MM.1S (cell line): ENCODE measurements around the gene CEP72.

ENCODE experiments used
- DNase-seq: peaks from one replicate; pipeline ENCODE4 v3.0.0-alpha.2; 2015
- H2AFZ ChIP-seq: fragments of 300-600 bp; sonication (generic); 2 replicates; pipeline ENCODE4 v1.6.0; 2016; ENCODE audit warnings: antibody characterized with exemption, low read length
- H3F3A ChIP-seq: fragments of 300-600 bp; sonication (generic); 2 replicates; pipeline ENCODE4 v1.6.1; 2016; ENCODE audit warnings: mild to moderate bottlenecking, antibody characterized with exemption, low read length, moderate library complexity, mixed read lengths; ENCODE audit not compliant: insufficient read depth
- H3K27ac ChIP-seq: fragments of 300-600 bp; sonication (generic); 2 replicates; pipeline ENCODE4 v1.5.1; 2016; ENCODE audit warnings: mild to moderate bottlenecking, low read length
- H3K27me3 ChIP-seq: fragments of 300-600 bp; sonication (generic); replicated peaks from 2 replicates; pipeline ENCODE4 v1.6.0; 2016; ENCODE audit warnings: low read length; ENCODE audit not compliant: insufficient read depth
- H3K36me3 ChIP-seq: fragments of 300-600 bp; sonication (generic); replicated peaks from 2 replicates; pipeline ENCODE4 v1.6.1; 2016; ENCODE audit warnings: mild to moderate bottlenecking, low read length, mixed read lengths; ENCODE audit not compliant: insufficient read depth
- H3K4me1 ChIP-seq: fragments of 300-600 bp; sonication (generic); 2 replicates; pipeline ENCODE4 v1.6.1; 2016; ENCODE audit warnings: low read length, mixed read lengths
- H3K4me2 ChIP-seq: fragments of 300-600 bp; sonication (generic); 2 replicates; pipeline ENCODE4 v1.6.0; 2016; ENCODE audit warnings: low read depth, low read length
- H3K4me3 ChIP-seq: fragments of 300-600 bp; sonication (generic); 2 replicates; pipeline ENCODE4 v1.5.1; 2016; ENCODE audit warnings: low read length, mixed read lengths
- H3K79me2 ChIP-seq: fragments of 300-600 bp; sonication (generic); 2 replicates; pipeline ENCODE4 v1.6.1; 2016; ENCODE audit warnings: mixed run types, low read length, mixed read lengths
- H3K9ac ChIP-seq: fragments of 300-600 bp; sonication (generic); 2 replicates; pipeline ENCODE4 v1.6.1; 2016; ENCODE audit warnings: low read length, mixed read lengths
- H3K9me2 ChIP-seq: fragments of 300-600 bp; sonication (generic); replicated peaks from 2 replicates; pipeline ENCODE4 v1.6.1; 2016; ENCODE audit warnings: mild to moderate bottlenecking, low read length, mixed read lengths; ENCODE audit not compliant: insufficient read depth
- H3K9me3 ChIP-seq: fragments of 300-600 bp; sonication (generic); replicated peaks from 2 replicates; pipeline ENCODE4 v1.6.1; 2016; ENCODE audit warnings: mild to moderate bottlenecking, low read length, mixed read lengths; ENCODE audit not compliant: insufficient read depth
- H4K20me1 ChIP-seq: fragments of 300-600 bp; sonication (generic); 2 replicates; pipeline ENCODE4 v1.6.1; 2016; ENCODE audit warnings: mild to moderate bottlenecking, low read length, moderate library complexity, mixed read lengths; ENCODE audit not compliant: insufficient read depth
- CTCF ChIP-seq: fragments of 300-600 bp; sonication (generic); IDR thresholded peaks from 2 replicates; pipeline ENCODE4 v1.5.1; 2016; ENCODE audit warnings: antibody characterized with exemption, low read length, mixed read lengths
- EZH2 ChIP-seq: fragments of 300-600 bp; sonication (generic); optimal IDR thresholded peaks from 2 replicates; pipeline ENCODE3; 2017; ENCODE audit warnings: low read depth, mild to moderate bottlenecking, antibody characterized with exemption, low read length, mixed read lengths
- EZH2phosphoT487 ChIP-seq: fragments of 300-600 bp; sonication (generic); IDR thresholded peaks from 2 replicates; pipeline ENCODE4 v1.6.1; 2018; ENCODE audit warnings: antibody characterized with exemption, low read length

Gene CEP72

GRCh38 chr5:664994-665360 lies 52.8 kb downstream of the CEP72 start:
- no peaks in the 10 kb centered on the region for H3F3A ChIP-seq
- H3K36me3 ChIP-seq, result no peaks in the 10 kb centered on the region
- H3K4me2 ChIP-seq, result no peak overlapping the region
- no peaks in the 10 kb centered on the region for H4K20me1 ChIP-seq
- H3K27me3 ChIP-seq, result no peaks in the 10 kb centered on the region
- no peak overlapping the region for H3K27ac ChIP-seq
- no peaks in the 10 kb centered on the region for H3K4me1 ChIP-seq
- no peaks in the 10 kb centered on the region for H3K9me3 ChIP-seq
- DNase-seq, result no peak
- TF ChIP-seq EZH2, result no peak
- no peak for TF ChIP-seq CTCF
- no peak for TF ChIP-seq EZH2phosphoT487
- no peak overlapping the region for H3K4me3 ChIP-seq
- no peak overlapping the region for H3K9ac ChIP-seq
- H3K79me2 ChIP-seq, result no peaks in the 10 kb centered on the region
- H3K9me2 ChIP-seq, result no peaks in the 10 kb centered on the region
- H2AFZ ChIP-seq, result no peak overlapping the region

- Histone ChIP-seq H3K9me2 (no peaks in the 10 kb centered on the region), H3K4me1 (no peaks in the 10 kb centered on the region), H3F3A (no peaks in the 10 kb centered on the region), H3K27ac (no peak overlapping the region), H3K4me3 (no peak overlapping the region), H3K9ac (no peak overlapping the region), H3K79me2 (no peaks in the 10 kb centered on the region), H3K27me3 (no peaks in the 10 kb centered on the region), H3K36me3 (no peaks in the 10 kb centered on the region), H3K4me2 (no peak overlapping the region), H2AFZ (no peak overlapping the region), H4K20me1 (no peaks in the 10 kb centered on the region), H3K9me3 (no peaks in the 10 kb centered on the region)
- DNase-seq, result no peak
- no peak for TF ChIP-seq CTCF
These were observed 53.4 kb downstream of the CEP72 start for GRCh38 chr5:665541-665955.

GRCh38 chr5:665956-666711 lies 54.0 kb downstream of the CEP72 start:
- H3K36me3 ChIP-seq, result no peaks in the 10 kb centered on the region
- DNase-seq, result no peak
- H2AFZ ChIP-seq, result no peak overlapping the region
- no peaks in the 10 kb centered on the region for H3K9me2 ChIP-seq
- no peak overlapping the region for H3K9ac ChIP-seq
- no peaks in the 10 kb centered on the region for H3K9me3 ChIP-seq
- no peaks in the 10 kb centered on the region for H3F3A ChIP-seq
- H3K4me2 ChIP-seq, result no peak overlapping the region
- no peaks in the 10 kb centered on the region for H3K27me3 ChIP-seq
- no peak overlapping the region for H3K27ac ChIP-seq
- no peaks in the 10 kb centered on the region for H3K4me1 ChIP-seq
- TF ChIP-seq EZH2phosphoT487 (no peak), CTCF (no peak), EZH2 (no peak)
- H3K79me2 ChIP-seq, result no peaks in the 10 kb centered on the region
- H4K20me1 ChIP-seq, result no peaks in the 10 kb centered on the region
- H3K4me3 ChIP-seq, result no peak overlapping the region
